Neural progenitor cell (in vitro differentiated cells): ENCODE measurements around the gene MED13. TPM values are rescaled to one million over a fixed set of nuclear protein-coding genes. Genes with fewer than 3 reads are reported as not detected.

Experiments used
- DNase-seq: peaks from one replicate; pipeline ENCODE4 v3.0.0-alpha.2; 2016; ENCODE audit warnings: low spot score
- H2AFZ ChIP-seq: fragments of 200-600 bp; sonication (generic); replicated peaks from 2 replicates; pipeline ENCODE4 v1.6.1; 2016; ENCODE audit warnings: antibody characterized with exemption
- H3F3A ChIP-seq: fragments of 200-600 bp; sonication (generic); 2 replicates; pipeline ENCODE4 v1.6.1; 2016; ENCODE audit warnings: antibody characterized with exemption, low read depth
- H3K27ac ChIP-seq: fragments of 200-600 bp; sonication (generic); 2 replicates; pipeline ENCODE4 v1.5.1; 2016; ENCODE audit warnings: mild to moderate bottlenecking
- H3K27me3 ChIP-seq: fragments of 200-600 bp; sonication (generic); 2 replicates; pipeline ENCODE4 v1.6.1; 2016; ENCODE audit warnings: mild to moderate bottlenecking, moderate library complexity
- H3K36me3 ChIP-seq: fragments of 200-600 bp; sonication (generic); 2 replicates; pipeline ENCODE4 v1.5.1; 2016
- H3K4me1 ChIP-seq: fragments of 200-600 bp; sonication (generic); 2 replicates; pipeline ENCODE4 v1.6.1; 2016; ENCODE audit warnings: mixed run types
- H3K4me2 ChIP-seq: fragments of 200-600 bp; sonication (generic); 2 replicates; pipeline ENCODE4 v1.6.1; 2016
- H3K4me3 ChIP-seq: fragments of 200-600 bp; sonication (generic); 2 replicates; pipeline ENCODE4 v1.5.1; 2016
- H3K79me2 ChIP-seq: fragments of 200-600 bp; sonication (generic); 2 replicates; pipeline ENCODE4 v1.6.1; 2016; ENCODE audit warnings: low read depth
- H3K9ac ChIP-seq: fragments of 200-600 bp; sonication (generic); 2 replicates; pipeline ENCODE4 v1.6.1; 2016
- H3K9me3 ChIP-seq: fragments of 200-600 bp; sonication (generic); 2 replicates; pipeline ENCODE4 v1.5.1; 2016; ENCODE audit warnings: low read depth
- H4K20me1 ChIP-seq: fragments of 200-600 bp; sonication (generic); 2 replicates; pipeline ENCODE4 v1.6.1; 2016; ENCODE audit warnings: low read depth
- H3K27ac Mint-ChIP-seq: 3 replicates; pipeline ENCODE4 v1.8.0; 2021; ENCODE audit warnings: mixed read lengths
- H3K27me3 Mint-ChIP-seq: 2 replicates; pipeline ENCODE4 v1.8.0; 2022; ENCODE audit warnings: low read depth, mild to moderate bottlenecking, inconsistent platforms, moderate library complexity, mixed read lengths; ENCODE audit not compliant: insufficient read depth
- H3K36me3 Mint-ChIP-seq: 3 replicates; pipeline ENCODE4 v1.8.0; 2021; ENCODE audit warnings: mixed read lengths
- H3K4me1 Mint-ChIP-seq: 3 replicates; pipeline ENCODE4 v1.8.0; 2021; ENCODE audit warnings: mixed read lengths
- H3K4me3 Mint-ChIP-seq: 3 replicates; pipeline ENCODE4 v1.8.0; 2021; ENCODE audit warnings: mild to moderate bottlenecking, moderate library complexity, mixed read lengths
- H3K9me3 Mint-ChIP-seq: 3 replicates; pipeline ENCODE4 v1.8.0; 2020; ENCODE audit warnings: mixed read lengths
- CTCF ChIP-seq: fragments of 200-600 bp; sonication (generic); IDR thresholded peaks from 2 replicates; pipeline ENCODE4 v1.5.1; 2017; ENCODE audit warnings: antibody characterized with exemption, mild to moderate bottlenecking
- EZH2 ChIP-seq: fragments of 200-600 bp; sonication (generic); IDR thresholded peaks from 2 replicates; pipeline ENCODE4 v1.6.1; 2017; ENCODE audit warnings: antibody characterized with exemption, mild to moderate bottlenecking, moderate library complexity
- EZH2phosphoT487 ChIP-seq: fragments of 200-600 bp; sonication (generic); IDR thresholded peaks from 2 replicates; pipeline ENCODE4 v1.6.1; 2017; ENCODE audit warnings: antibody characterized with exemption
- total RNA-seq: library from RNA; depleted of rRNA; stranded (reverse); fragments of >200 nt; gene quantifications from 2 replicates; pipeline ENCODE4 v1.2.3, GENCODE V29; 2015; ENCODE audit warnings: low replicate concordance

Gene MED13
- total RNA-seq, 1 donor from 2014 or later, result 59.9 TPM

DNA sequence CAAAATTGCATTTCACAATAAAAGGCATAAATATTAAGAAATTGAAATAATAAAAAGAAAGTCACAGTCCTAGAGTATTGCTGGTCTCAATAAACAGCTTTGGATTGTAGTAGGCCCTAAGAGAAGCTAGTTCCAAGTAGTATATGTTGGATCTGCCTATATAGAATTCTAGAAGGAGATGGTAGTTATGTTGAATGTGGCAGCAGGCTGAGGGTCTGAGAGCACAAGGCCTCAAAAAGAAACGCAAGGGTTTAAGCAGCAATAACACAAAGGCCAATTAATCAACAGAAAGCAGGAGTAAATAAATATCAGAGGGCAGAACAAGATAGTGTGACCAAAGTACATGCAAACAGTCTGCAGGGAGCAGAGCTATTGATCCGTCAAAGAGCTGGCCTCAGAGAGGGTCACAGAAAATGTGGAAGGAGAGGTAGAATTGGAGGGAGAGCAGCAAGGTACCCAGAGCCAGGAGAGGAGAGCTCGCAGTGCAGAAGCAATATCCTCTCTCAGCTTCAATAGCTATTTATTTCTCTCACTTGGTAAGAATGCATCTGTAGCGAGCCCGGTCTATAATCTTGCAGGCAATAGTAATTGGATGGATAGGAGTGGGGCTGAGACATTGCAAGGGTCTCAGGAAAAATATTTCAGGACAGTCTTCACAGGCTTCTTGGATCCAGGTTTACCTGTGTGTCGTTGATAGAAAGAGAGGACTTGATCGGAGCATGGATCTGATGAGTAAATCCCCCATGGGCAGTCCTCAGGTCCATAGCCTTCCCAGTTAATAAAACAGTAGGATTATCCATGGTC, 25.1 kb upstream of the MED13 start:
- Histone ChIP-seq H4K20me1 (no peaks in the 10 kb centered on the region), H3K79me2 (no peaks in the 10 kb centered on the region), H3K9me3 (no peaks in the 10 kb centered on the region), H2AFZ (peak overlapping the region; percentile 15), H3K36me3 (no peaks in the 10 kb centered on the region), H3K4me1 (no peaks in the 10 kb centered on the region), H3K4me3 (no peak overlapping the region), H3K9ac (no peak overlapping the region), H3K27ac (no peak overlapping the region), H3K4me2 (no peak overlapping the region), H3F3A (no peaks in the 10 kb centered on the region), H3K27me3 (no peaks in the 10 kb centered on the region)
- no peaks in the 10 kb centered on the region for H3K9me3 Mint-ChIP-seq
- no peaks in the 10 kb centered on the region for H3K4me1 Mint-ChIP-seq
- H3K27ac Mint-ChIP-seq, result no peak overlapping the region
- no peak for DNase-seq
- no peaks in the 10 kb centered on the region for H3K36me3 Mint-ChIP-seq
- no peak for TF ChIP-seq EZH2
- no peak for TF ChIP-seq EZH2phosphoT487
- TF ChIP-seq CTCF, result no peak
- no peak overlapping the region for H3K4me3 Mint-ChIP-seq
- H3K27me3 Mint-ChIP-seq, result peaks cover 3% of the 10 kb centered on the region

- no peak for TF ChIP-seq CTCF
- TF ChIP-seq EZH2, result no peak
- no peak for TF ChIP-seq EZH2phosphoT487
- no peak overlapping the region for H3K27ac ChIP-seq
- H3K9ac ChIP-seq, result no peak overlapping the region
- H3K4me3 Mint-ChIP-seq, result no peak overlapping the region
- H3K36me3 Mint-ChIP-seq, result no peaks in the 10 kb centered on the region
- no peaks in the 10 kb centered on the region for H3F3A ChIP-seq
- H3K27me3 ChIP-seq, result no peaks in the 10 kb centered on the region
- no peak overlapping the region for H3K4me2 ChIP-seq
- no peaks in the 10 kb centered on the region for H4K20me1 ChIP-seq
- no peak overlapping the region for H3K27ac Mint-ChIP-seq
- no peaks in the 10 kb centered on the region for H3K79me2 ChIP-seq
- no peak for DNase-seq
- H3K9me3 Mint-ChIP-seq, result no peaks in the 10 kb centered on the region
- H3K4me1 ChIP-seq, result no peaks in the 10 kb centered on the region
- H3K4me3 ChIP-seq, result no peak overlapping the region
- H3K36me3 ChIP-seq, result no peaks in the 10 kb centered on the region
- H3K27me3 Mint-ChIP-seq, result peaks cover 3% of the 10 kb centered on the region
- H3K4me1 Mint-ChIP-seq, result no peaks in the 10 kb centered on the region
- no peaks in the 10 kb centered on the region for H3K9me3 ChIP-seq
- H2AFZ ChIP-seq, result no peak overlapping the region
Observed at GRCh38 chr17:62089334-62089733, 24.3 kb upstream of the MED13 start.

DNA sequence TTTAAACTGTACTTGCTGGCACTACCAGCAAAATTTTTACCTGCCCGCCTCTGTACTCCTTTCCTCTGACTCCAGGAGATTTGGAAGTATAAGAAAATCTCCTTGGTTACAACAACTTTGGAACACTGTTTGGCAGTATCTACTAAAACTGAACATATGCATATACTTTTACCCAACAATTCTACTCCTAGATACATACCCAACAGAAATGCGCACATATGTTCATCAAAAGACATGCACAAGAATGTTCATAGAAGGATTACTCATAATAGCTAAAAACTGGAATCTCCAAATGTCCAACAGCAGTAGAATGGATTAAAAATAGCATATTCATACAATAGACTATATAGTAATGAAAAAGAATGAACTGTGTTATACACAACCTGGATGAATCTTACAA, 21.7 kb upstream of the MED13 start:
- H3K4me1 ChIP-seq, result no peaks in the 10 kb centered on the region
- H3K4me1 Mint-ChIP-seq, result no peaks in the 10 kb centered on the region
- no peaks in the 10 kb centered on the region for H3K36me3 ChIP-seq
- H4K20me1 ChIP-seq, result no peaks in the 10 kb centered on the region
- no peak overlapping the region for H3K27ac ChIP-seq
- H3K4me3 ChIP-seq, result no peak overlapping the region
- H3K9me3 Mint-ChIP-seq, result no peaks in the 10 kb centered on the region
- TF ChIP-seq EZH2phosphoT487 (no peak), CTCF (no peak), EZH2 (no peak)
- no peak overlapping the region for H2AFZ ChIP-seq
- H3K4me2 ChIP-seq, result no peak overlapping the region
- no peak overlapping the region for H3K27ac Mint-ChIP-seq
- no peaks in the 10 kb centered on the region for H3K27me3 ChIP-seq
- no peak for DNase-seq
- no peaks in the 10 kb centered on the region for H3K79me2 ChIP-seq
- H3K4me3 Mint-ChIP-seq, result no peak overlapping the region
- H3K27me3 Mint-ChIP-seq, result peaks cover 8% of the 10 kb centered on the region
- no peaks in the 10 kb centered on the region for H3F3A ChIP-seq
- H3K36me3 Mint-ChIP-seq, result no peaks in the 10 kb centered on the region
- H3K9ac ChIP-seq, result no peak overlapping the region
- no peaks in the 10 kb centered on the region for H3K9me3 ChIP-seq
